Measurements from ENCODE around the gene LORICRIN. TPM values are rescaled to one million over a fixed set of nuclear protein-coding genes. Genes with fewer than 3 reads are reported as not detected.

The LORICRIN gene
- total and polyA plus RNA-seq, 2 of the 4 experiments (the other 2 are of a cell fraction) = not detected

DNA sequence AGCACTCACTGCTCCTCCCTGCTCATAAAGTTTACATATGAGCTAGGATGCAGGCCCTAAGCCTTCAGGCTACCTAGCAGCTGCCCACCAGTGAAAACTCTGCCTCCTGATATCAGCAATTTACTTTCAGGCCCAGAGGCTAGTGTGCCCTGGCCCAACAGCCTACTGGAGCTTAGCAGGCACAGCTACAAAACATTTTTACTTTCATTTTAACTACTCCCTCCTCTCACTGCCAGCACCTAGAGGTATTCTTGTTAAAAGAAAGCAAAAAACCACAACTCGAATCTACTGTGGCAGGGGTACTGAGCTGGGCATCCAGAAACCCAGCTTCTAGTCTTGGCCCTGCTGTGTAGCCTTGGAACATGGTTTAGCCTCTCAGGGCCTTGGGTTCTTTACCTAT, 5.8 kb upstream of the LORICRIN start:
- Histone ChIP-seq H2BK120ac (ENCODE audit: low read depth, low read length) (no peak overlapping the region), H2BK20ac (ENCODE audit: low read depth, low read length) (no peak overlapping the region), H4K20me1 (ENCODE audit: insufficient read depth, low read length) (no peaks in the 10 kb centered on the region), H2AK9ac (replicated peaks; ENCODE audit: low read depth, low read length, poor library complexity) (no peak overlapping the region), H3K27ac (ENCODE audit: insufficient read depth, low read length) (no peak overlapping the region), H3K23ac (ENCODE audit: low read depth, low read length) (no peak overlapping the region), H3K4me3 (ENCODE audit: insufficient read depth, low read depth, low read length) (no peak overlapping the region), H3K9me1 (ENCODE audit: insufficient read depth, low read length) (no peaks in the 10 kb centered on the region), H4K5ac (ENCODE audit: low read depth, low read length) (no peak overlapping the region), H3K4me2 (ENCODE audit: low read depth, low read length) (no peak overlapping the region), H3K27me3 (ENCODE audit: control insufficient read depth, insufficient read depth, low read length) (no peaks in the 10 kb centered on the region; the same call in 1 of the 2 replicates), H3K9ac (ENCODE audit: low read depth, low read length) (no peak overlapping the region), H2AK5ac (ENCODE audit: low read depth, low read length) (no peak overlapping the region), H3K4ac (ENCODE audit: low read depth, low read length) (no peak overlapping the region), H2BK5ac (ENCODE audit: low read depth, low read length, poor library complexity, severe bottlenecking) (no peak overlapping the region), H3K9me3 (ENCODE audit: control insufficient read depth, insufficient read depth, low read length) (no peaks in the 10 kb centered on the region), H3K56ac (ENCODE audit: extremely low read depth, insufficient read depth, low read length) (no peak overlapping the region), H3K18ac (ENCODE audit: low read depth, low read length) (no peak overlapping the region), H4K91ac (ENCODE audit: insufficient read depth, low read depth, low read length) (no peak overlapping the region), H3K79me1 (ENCODE audit: low read depth in 1 of 2, low read length in 2 of 2) (no peaks in the 10 kb centered on the region), H3K14ac (replicated peaks; ENCODE audit: low read depth, low read length) (no peak overlapping the region), H3K36me3 (ENCODE audit: control insufficient read depth, insufficient read depth, low read length) (no peaks in the 10 kb centered on the region), H2AFZ (replicated peaks; ENCODE audit: low read length, poor library complexity) (no peak overlapping the region), H2BK15ac (ENCODE audit: low read depth, low read length) (no peak overlapping the region), H4K8ac (ENCODE audit: low read depth in 2 of 2, low read length in 2 of 2) (no peak overlapping the region), H3K4me1 (ENCODE audit: control insufficient read depth, insufficient read depth, low read length) (no peaks in the 10 kb centered on the region)
- in situ Hi-C loops (cut with MboI; ENCODE audit: low sequenced_read_pairs) = no loop called here
- POLR2A ChIA-PET (ENCODE audit: unreplicated experiment) = no interaction called here
- no TSS peak for BruUV-seq (replicated peaks)
- CTCF ChIA-PET = no interaction called here
- WGBS, 2 experiments (ENCODE audit: extremely low coverage in 2 of 2, insufficient read length in 1 of 2) = no CpG with 5 or more reads among the region's 1 CpG
- TF ChIP-seq NFE2L2 (IDR thresholded peaks at IDR 0.05; ENCODE audit: low read depth, low read length) (no peak), CEBPB (IDR thresholded peaks at IDR 0.05; ENCODE audit: low read depth, low read length) (no peak), MXI1 (IDR thresholded peaks at IDR 0.05; ENCODE audit: borderline replicate concordance, low read depth, low read length) (no peak), BHLHE40 (IDR thresholded peaks at IDR 0.05; ENCODE audit: low read depth, low read length) (no peak), FOS (IDR thresholded peaks at IDR 0.05; ENCODE audit: low read depth, low read length) (no peak), MAFK (IDR thresholded peaks at IDR 0.05; ENCODE audit: low read depth, low read length) (no peak), RAD21 (IDR thresholded peaks at IDR 0.05; ENCODE audit: low read length) (no peak), CHD1 (IDR thresholded peaks at IDR 0.05; ENCODE audit: low read depth, low read length) (no peak), MAZ (IDR thresholded peaks at IDR 0.05; ENCODE audit: borderline replicate concordance, low read depth, low read length) (no peak), RFX5 (IDR thresholded peaks at IDR 0.05; ENCODE audit: low read depth, low read length) (no peak), RCOR1 (IDR thresholded peaks at IDR 0.05; ENCODE audit: insufficient replicate concordance, low read length) (no peak), POLR2A (IDR thresholded peaks at IDR 0.05; ENCODE audit: low read depth, low read length) (no peak), SMC3 (IDR thresholded peaks at IDR 0.05; ENCODE audit: low read depth, low read length) (no peak)
- TF ChIP-seq, protein P1, sequence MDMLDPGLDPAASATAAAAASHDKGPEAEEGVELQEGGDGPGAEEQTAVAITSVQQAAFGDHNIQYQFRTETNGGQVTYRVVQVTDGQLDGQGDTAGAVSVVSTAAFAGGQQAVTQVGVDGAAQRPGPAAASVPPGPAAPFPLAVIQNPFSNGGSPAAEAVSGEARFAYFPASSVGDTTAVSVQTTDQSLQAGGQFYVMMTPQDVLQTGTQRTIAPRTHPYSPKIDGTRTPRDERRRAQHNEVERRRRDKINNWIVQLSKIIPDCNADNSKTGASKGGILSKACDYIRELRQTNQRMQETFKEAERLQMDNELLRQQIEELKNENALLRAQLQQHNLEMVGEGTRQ (IDR thresholded peaks at IDR 0.05; ENCODE audit: low read depth, low read length) = no peak
- TF ChIP-seq, protein P2, sequence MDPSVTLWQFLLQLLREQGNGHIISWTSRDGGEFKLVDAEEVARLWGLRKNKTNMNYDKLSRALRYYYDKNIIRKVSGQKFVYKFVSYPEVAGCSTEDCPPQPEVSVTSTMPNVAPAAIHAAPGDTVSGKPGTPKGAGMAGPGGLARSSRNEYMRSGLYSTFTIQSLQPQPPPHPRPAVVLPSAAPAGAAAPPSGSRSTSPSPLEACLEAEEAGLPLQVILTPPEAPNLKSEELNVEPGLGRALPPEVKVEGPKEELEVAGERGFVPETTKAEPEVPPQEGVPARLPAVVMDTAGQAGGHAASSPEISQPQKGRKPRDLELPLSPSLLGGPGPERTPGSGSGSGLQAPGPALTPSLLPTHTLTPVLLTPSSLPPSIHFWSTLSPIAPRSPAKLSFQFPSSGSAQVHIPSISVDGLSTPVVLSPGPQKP (IDR thresholded peaks at IDR 0.05; ENCODE audit: borderline replicate concordance, low read depth, low read length) = no peak
- TF ChIP-seq, protein P3, sequence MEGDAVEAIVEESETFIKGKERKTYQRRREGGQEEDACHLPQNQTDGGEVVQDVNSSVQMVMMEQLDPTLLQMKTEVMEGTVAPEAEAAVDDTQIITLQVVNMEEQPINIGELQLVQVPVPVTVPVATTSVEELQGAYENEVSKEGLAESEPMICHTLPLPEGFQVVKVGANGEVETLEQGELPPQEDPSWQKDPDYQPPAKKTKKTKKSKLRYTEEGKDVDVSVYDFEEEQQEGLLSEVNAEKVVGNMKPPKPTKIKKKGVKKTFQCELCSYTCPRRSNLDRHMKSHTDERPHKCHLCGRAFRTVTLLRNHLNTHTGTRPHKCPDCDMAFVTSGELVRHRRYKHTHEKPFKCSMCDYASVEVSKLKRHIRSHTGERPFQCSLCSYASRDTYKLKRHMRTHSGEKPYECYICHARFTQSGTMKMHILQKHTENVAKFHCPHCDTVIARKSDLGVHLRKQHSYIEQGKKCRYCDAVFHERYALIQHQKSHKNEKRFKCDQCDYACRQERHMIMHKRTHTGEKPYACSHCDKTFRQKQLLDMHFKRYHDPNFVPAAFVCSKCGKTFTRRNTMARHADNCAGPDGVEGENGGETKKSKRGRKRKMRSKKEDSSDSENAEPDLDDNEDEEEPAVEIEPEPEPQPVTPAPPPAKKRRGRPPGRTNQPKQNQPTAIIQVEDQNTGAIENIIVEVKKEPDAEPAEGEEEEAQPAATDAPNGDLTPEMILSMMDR (conservative IDR thresholded peaks at IDR 0.05; ENCODE audit: low read depth, low read length) = no peak
- DNase-seq = no peak
- dilution Hi-C loops (cut with HindIII; ENCODE audit: low sequenced_read_pairs, unreplicated experiment) = no loop called here
- intact Hi-C loops (cut with micrococcal nuclease) = no loop called here
- ATAC-seq (ENCODE audit: low read depth) = no peak

Data from IMR-90 (cell line).